GM13976 (cell line): Measurements from ENCODE around the gene LIX1L.

Experiments used
- DNase-seq: peaks from one replicate; pipeline ENCODE4 v3.0.0; 2012; ENCODE audit warnings: low spot score
- in situ Hi-C: fragments of 300-500 bp; cut with MboI; formaldehyde crosslinking; loops from one replicate; pipeline ENCODE4 v1.12.0; 2022; ENCODE audit warnings: low sequenced_read_pairs, mixed read lengths, inconsistent platforms; ENCODE audit not compliant: unreplicated experiment
- TF ChIP-seq, protein P1 (sequence below): IDR thresholded peaks from 2 replicates; pipeline ENCODE4 v1.5.1; 2012; ENCODE audit warnings: borderline replicate concordance, mild to moderate bottlenecking; ENCODE audit not compliant: insufficient read depth; ENCODE audit errors: extremely low read depth, missing control alignments, control extremely low read depth

The LIX1L gene

DNA sequence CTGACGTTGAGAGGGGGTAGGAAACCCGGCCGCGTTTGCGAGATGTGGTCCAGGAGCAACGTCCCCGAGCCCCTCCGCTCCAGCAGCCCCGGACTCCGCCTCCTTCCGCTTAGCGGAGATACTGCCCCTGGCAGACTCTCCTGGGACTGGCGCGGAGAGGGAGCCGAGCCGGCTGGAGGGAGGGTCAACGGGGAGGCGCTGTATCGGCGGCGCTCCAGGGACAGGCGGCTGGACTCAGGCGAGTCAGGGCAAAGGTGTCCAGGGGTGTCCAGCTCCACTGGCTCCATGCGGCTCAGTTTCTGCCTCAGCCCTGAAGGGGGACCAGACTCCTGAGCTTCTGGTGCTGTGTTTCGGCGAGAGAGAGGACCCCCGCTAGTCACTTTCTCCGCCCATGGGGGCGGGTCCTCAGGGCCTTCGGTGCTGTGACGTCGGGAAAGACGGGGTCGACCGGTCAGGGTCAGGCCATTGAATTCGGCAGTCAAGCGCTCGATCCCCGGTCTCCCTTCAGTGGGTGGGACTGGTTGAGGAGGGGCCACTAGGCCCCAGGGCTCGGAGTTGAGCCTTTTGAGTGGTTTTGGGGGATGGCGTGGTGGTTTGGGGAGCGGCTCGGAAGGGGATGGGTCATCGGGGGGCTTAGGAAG, 2.8 kb upstream of the LIX1L start:
- peak; percentile 56 for DNase-seq
- TF ChIP-seq, protein P1, sequence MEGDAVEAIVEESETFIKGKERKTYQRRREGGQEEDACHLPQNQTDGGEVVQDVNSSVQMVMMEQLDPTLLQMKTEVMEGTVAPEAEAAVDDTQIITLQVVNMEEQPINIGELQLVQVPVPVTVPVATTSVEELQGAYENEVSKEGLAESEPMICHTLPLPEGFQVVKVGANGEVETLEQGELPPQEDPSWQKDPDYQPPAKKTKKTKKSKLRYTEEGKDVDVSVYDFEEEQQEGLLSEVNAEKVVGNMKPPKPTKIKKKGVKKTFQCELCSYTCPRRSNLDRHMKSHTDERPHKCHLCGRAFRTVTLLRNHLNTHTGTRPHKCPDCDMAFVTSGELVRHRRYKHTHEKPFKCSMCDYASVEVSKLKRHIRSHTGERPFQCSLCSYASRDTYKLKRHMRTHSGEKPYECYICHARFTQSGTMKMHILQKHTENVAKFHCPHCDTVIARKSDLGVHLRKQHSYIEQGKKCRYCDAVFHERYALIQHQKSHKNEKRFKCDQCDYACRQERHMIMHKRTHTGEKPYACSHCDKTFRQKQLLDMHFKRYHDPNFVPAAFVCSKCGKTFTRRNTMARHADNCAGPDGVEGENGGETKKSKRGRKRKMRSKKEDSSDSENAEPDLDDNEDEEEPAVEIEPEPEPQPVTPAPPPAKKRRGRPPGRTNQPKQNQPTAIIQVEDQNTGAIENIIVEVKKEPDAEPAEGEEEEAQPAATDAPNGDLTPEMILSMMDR, result no peak
- in situ Hi-C loops, result no loop called here

DNA sequence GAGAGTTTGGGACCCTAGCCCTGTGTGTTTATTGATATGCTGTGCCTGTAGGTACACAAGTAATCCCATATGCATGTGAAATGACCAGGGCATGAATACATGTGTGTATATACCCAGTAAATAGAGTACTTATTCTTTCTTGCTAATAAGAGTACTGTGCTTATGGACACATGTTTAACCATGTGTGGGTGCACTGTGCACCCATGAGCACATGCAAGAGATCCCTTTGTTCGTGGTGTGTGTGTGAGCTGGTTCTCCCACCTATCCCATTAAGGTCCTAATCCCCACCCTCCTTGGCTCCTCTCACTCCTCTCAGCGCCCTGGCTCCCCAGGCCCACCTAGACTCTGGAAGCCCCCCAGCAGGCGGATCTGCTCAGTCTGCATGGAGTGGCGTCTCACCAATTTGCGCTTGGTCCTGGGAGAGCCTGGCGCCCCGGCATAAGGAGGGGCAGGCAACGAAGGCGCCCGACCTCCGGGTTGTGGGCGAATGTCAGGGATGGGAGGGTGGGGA, 2.2 kb upstream of the LIX1L start:
- in situ Hi-C loops, result no loop called here
- TF ChIP-seq, protein P1, result no peak
- DNase-seq, result no peak

DNA sequence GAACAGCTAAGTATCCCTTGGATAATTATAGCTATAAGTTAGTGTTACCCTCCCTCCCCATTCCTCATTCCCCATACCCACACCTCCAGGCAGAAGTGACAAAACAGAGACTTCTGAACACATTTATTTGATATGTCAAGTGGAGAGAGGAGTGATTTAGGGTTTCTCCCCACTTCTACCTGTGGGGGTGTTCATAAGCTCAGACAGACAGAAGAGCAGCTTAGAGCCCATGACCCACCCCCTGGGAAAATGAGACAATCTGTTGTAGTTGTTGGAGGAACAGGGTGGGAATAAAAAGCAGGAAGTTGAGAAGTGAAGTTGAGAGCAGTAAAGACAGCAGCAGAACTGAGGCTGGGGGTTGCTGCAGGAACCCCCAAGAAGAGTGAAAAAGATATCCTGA, 1.5 kb upstream of the LIX1L start:
- TF ChIP-seq, protein P1, result no peak
- in situ Hi-C loops, result no loop called here
- DNase-seq, result no peak

DNA sequence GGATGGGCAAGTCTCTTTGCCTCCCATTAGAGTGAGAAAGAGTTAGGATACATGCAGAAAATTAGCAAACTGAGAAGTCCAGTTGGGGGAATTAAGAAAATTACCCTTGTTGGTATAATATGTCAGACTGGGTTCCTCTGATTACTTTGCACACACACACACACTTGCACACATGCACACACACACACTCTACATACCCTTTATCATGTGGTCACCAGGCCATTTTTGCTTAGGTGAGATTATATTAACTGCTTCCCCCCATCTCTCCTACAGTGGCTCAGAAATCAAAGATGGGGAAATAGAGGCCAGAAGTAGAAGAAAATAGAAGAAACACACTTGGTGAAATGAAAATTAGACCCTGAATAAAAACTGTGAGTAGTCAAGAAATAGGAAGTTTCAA, 917 bp upstream of the LIX1L start:
- in situ Hi-C loops, result no loop called here
- TF ChIP-seq, protein P1, result no peak
- DNase-seq, result no peak

DNA sequence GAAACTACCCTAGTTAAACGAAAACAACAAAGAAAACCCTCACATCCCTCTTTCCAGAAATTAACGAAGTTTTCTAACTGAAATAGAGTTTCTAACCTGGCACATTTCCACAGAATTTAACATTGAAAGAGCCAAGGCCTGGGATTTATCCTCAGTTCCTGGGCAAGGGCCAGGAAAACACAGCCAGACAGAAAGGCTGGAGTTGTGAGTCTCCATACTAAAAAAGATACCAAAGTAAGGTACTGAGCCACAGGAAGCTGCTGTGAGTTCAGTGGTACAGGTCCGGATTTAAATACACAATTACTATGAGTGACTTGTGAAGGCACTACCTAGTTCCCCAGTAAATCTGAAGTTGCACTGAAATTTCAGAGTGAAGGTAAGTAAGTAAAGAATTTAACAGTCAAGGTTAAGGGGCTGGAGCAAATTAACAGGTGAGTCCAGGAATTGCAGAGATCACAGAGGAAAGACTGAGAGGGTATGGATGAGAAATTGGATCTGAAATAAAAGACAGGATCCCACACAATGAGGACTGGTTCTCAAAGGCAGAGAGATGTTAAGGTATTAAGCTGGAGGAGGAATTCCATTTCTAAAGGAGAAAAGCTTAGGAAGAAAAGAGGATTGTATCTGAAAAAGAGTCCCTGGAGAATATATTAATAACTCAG, 905 bp downstream of the LIX1L start:
- DNase-seq, result no peak
- in situ Hi-C loops, result no loop called here
- TF ChIP-seq, protein P1, result no peak

DNA sequence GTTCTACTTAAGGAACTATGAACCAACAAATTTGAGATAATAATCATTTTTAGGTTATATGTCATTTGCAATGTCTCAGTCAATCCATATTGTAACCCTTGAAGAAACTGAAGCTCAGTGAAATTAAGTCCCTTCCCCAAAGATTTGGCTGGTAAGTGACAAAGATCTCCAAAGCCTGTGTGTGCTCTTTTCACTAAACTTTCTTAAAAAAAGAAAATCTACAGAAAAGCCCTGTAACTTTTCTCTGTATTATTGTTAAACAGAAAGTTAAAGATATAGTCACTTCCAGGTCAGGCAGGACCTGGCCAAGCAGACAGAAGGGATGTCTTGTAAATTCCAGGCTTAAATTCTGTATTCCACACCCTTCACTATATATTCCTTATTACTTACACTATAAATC, 1.5 kb downstream of the LIX1L start:
- TF ChIP-seq, protein P1, result no peak
- DNase-seq, result no peak
- in situ Hi-C loops, result no loop called here
